HepG2 (cell line): ENCODE results near the gene PSMB3. TPM values are rescaled to one million over a fixed set of nuclear protein-coding genes. Genes with fewer than 3 reads are reported as not detected.
A peak's percentile ranks its signal among the peaks of the same experiment; 100 is the strongest.

Experiments
- GLMP ChIP-seq: sonication (generic); formaldehyde crosslinking; IDR thresholded peaks from 2 replicates; pipeline ENCODE4 v1.9.0; 2021; ENCODE audit warnings: missing genetic modification reagents, mild to moderate bottlenecking, borderline replicate concordance
- HDAC6 ChIP-seq: fragments of 200-600 bp; sonication (generic); IDR thresholded peaks from 2 replicates; pipeline ENCODE4 v1.7.0; 2017; ENCODE audit warnings: mild to moderate bottlenecking, antibody characterized with exemption, low read length, low read depth
- IKZF5 ChIP-seq: IDR thresholded peaks from 2 replicates; pipeline ENCODE4 v1.6.1; 2018; ENCODE audit warnings: missing genetic modification reagents, mild to moderate bottlenecking, missing compliant biosample characterization
- MLLT10 ChIP-seq: sonication (generic); formaldehyde crosslinking; IDR thresholded peaks from 2 replicates; pipeline ENCODE4 v1.4.0; 2020; ENCODE audit warnings: missing genetic modification reagents
- NFKB2 ChIP-seq: sonication (generic); formaldehyde crosslinking; IDR thresholded peaks from 2 replicates; pipeline ENCODE4 v1.4.0; 2020; ENCODE audit warnings: missing genetic modification reagents, borderline replicate concordance
- NFYC ChIP-seq: IDR thresholded peaks from 2 replicates; pipeline ENCODE4 v1.6.1; 2016; ENCODE audit warnings: missing genetic modification reagents, missing compliant biosample characterization
- NPAS2 ChIP-seq: sonication (generic); formaldehyde crosslinking; IDR thresholded peaks from 2 replicates; pipeline ENCODE4 v1.8.0; 2022; ENCODE audit warnings: mild to moderate bottlenecking, missing genetic modification reagents, borderline replicate concordance
- NR2F6 ChIP-seq, 2 experiments: IDR thresholded peaks; 2 replicates each; pipeline ENCODE4 v1.6.1; 2016; ENCODE audit warnings: antibody characterized with exemption in 1 of 2, mild to moderate bottlenecking in 1 of 2
- POLR2AphosphoS2 ChIP-seq: IDR thresholded peaks from 2 replicates; pipeline ENCODE4 v1.6.1; 2011; ENCODE audit warnings: low read depth, low read length, improper control_type of control experiment
- POLR2AphosphoS5 ChIP-seq: IDR thresholded peaks from 2 replicates; pipeline ENCODE4 v1.6.1; 2012; ENCODE audit warnings: low read depth, low read length
- SP2 ChIP-seq: sonication (generic); formaldehyde crosslinking; IDR thresholded peaks from 2 replicates; pipeline ENCODE4 v1.5.1; 2020; ENCODE audit warnings: mild to moderate bottlenecking, missing genetic modification reagents
- XRCC5 ChIP-seq: fragments of 200-400 bp; formaldehyde crosslinking; optimal IDR thresholded peaks from 2 replicates; pipeline ENCODE3; 2017; ENCODE audit warnings: mild to moderate bottlenecking, low read length
- ZBTB21 ChIP-seq: sonication (generic); formaldehyde crosslinking; IDR thresholded peaks from 2 replicates; pipeline ENCODE4 v1.4.0; 2020; ENCODE audit warnings: missing genetic modification reagents
- ZBTB44 ChIP-seq: sonication (generic); formaldehyde crosslinking; IDR thresholded peaks from 2 replicates; pipeline ENCODE4 v1.4.0; 2020; ENCODE audit warnings: missing genetic modification reagents
- ZNF20 ChIP-seq: sonication (generic); formaldehyde crosslinking; IDR thresholded peaks from 2 replicates; pipeline ENCODE4 v1.4.0; 2020; ENCODE audit warnings: mild to moderate bottlenecking, moderate library complexity, missing genetic modification reagents
- ZNF205 ChIP-seq: IDR thresholded peaks from 2 replicates; pipeline ENCODE4 v1.6.1; 2018; ENCODE audit warnings: missing biosample characterization, missing genetic modification reagents
- ZNF276 ChIP-seq: sonication (generic); formaldehyde crosslinking; IDR thresholded peaks from 2 replicates; pipeline ENCODE4 v1.4.0; 2020; ENCODE audit warnings: mild to moderate bottlenecking, low read depth, missing genetic modification reagents
- ZNF282 ChIP-seq: fragments of 450-650 bp; IDR thresholded peaks from 2 replicates; pipeline ENCODE4 v1.6.1; 2018; ENCODE audit not compliant: partially characterized antibody
- ZNF317 ChIP-seq: sonication (generic); formaldehyde crosslinking; IDR thresholded peaks from 2 replicates; pipeline ENCODE4 v1.5.0; 2020; ENCODE audit warnings: mild to moderate bottlenecking, missing genetic modification reagents
- ZNF326 ChIP-seq: sonication (generic); formaldehyde crosslinking; IDR thresholded peaks from 2 replicates; pipeline ENCODE4 v1.4.0; 2020; ENCODE audit warnings: missing genetic modification reagents, borderline replicate concordance
- ZNF530 ChIP-seq: sonication (generic); formaldehyde crosslinking; IDR thresholded peaks from 2 replicates; pipeline ENCODE4 v1.5.0; 2020; ENCODE audit warnings: low read depth, mild to moderate bottlenecking, missing genetic modification reagents
- ZNF782 ChIP-seq: sonication (generic); formaldehyde crosslinking; IDR thresholded peaks from 2 replicates; pipeline ENCODE4 v1.4.0; 2020; ENCODE audit warnings: missing genetic modification reagents, mild to moderate bottlenecking, borderline replicate concordance
- polyA plus RNA-seq, 8 experiments: library from polyadenylated mRNA; depleted of rRNA in 3 of 8; stranded (reverse) in 7 of 8; unstranded in 1 of 8; fragments of >200 nt; fragmentation: Illumina TruSeq in 4 of 8; extraction: Trizol in 4 of 8; gene quantifications; 2 replicates each; pipeline versions ENCODE4 v1.2.1 to v1.2.3, GENCODE V29; 2011 to 2016; ENCODE audit warnings: low read depth in 4 of 8, missing spikeins in 1 of 8, mixed read lengths in 1 of 8; ENCODE audit not compliant: insufficient read depth in 1 of 8
- total RNA-seq, 5 experiments: library from RNA; depleted of rRNA; stranded (reverse); fragments of >200 nt; fragmentation: Illumina TruSeq; extraction: Trizol; gene quantifications; 2 replicates each; pipeline ENCODE4 v1.2.3, GENCODE V29; 2016; ENCODE audit warnings: low read depth in 1 of 5
- TF ChIP-seq, protein P1 (sequence below): sonication (generic); formaldehyde crosslinking; IDR thresholded peaks from 2 replicates; pipeline ENCODE4 v1.4.0; 2020; ENCODE audit warnings: missing genetic modification reagents, borderline replicate concordance

PSMB3 gene
- total and polyA plus RNA-seq, 2 of the 13 experiments (the other 11 are each of a cell fraction or from before 2014, with no cell fraction given), result 366 to 517 TPM

- peak; percentile 22; the same call in 1 of the 2 replicates for TF ChIP-seq ZNF276 (CRISPR knock-in tag)
- TF ChIP-seq ZNF326 (CRISPR knock-in tag), result no peak
- TF ChIP-seq ZNF205 (CRISPR knock-in tag), result no peak
- TF ChIP-seq POLR2AphosphoS5, result no peak
- peak; percentile 15; the same call in 1 of the 2 replicates for TF ChIP-seq NFKB2 (CRISPR knock-in tag)
- no peak for TF ChIP-seq SP2
- TF ChIP-seq NR2F6 (IDR thresholded peaks at IDR 0.05), result no peak
- peak; percentile 62; the same call in 1 of the 2 replicates for TF ChIP-seq NR2F6 (CRISPR knock-in tag; IDR thresholded peaks at IDR 0.05)
- TF ChIP-seq HDAC6, result no peak
- TF ChIP-seq ZNF530 (CRISPR knock-in tag), result no peak
- no peak for TF ChIP-seq MLLT10 (CRISPR knock-in tag)
- TF ChIP-seq, protein P1, sequence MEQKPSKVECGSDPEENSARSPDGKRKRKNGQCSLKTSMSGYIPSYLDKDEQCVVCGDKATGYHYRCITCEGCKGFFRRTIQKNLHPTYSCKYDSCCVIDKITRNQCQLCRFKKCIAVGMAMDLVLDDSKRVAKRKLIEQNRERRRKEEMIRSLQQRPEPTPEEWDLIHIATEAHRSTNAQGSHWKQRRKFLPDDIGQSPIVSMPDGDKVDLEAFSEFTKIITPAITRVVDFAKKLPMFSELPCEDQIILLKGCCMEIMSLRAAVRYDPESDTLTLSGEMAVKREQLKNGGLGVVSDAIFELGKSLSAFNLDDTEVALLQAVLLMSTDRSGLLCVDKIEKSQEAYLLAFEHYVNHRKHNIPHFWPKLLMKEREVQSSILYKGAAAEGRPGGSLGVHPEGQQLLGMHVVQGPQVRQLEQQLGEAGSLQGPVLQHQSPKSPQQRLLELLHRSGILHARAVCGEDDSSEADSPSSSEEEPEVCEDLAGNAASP (CRISPR knock-in tag), result peak; percentile 74; the same call in 1 of the 2 replicates
- TF ChIP-seq IKZF5 (CRISPR knock-in tag), result peak; percentile 77; the same call in 1 of the 2 replicates
- no peak for TF ChIP-seq POLR2AphosphoS2
- no peak for TF ChIP-seq GLMP (CRISPR knock-in tag)
- no peak; the same call in 1 of the 2 replicates for TF ChIP-seq ZNF20 (CRISPR knock-in tag)
- no peak for TF ChIP-seq NPAS2
- TF ChIP-seq XRCC5, result peak; percentile 89
- no peak for TF ChIP-seq ZNF282
- peak; percentile 44 for TF ChIP-seq ZNF782 (CRISPR knock-in tag)
- 0 out of 2 replicates have a peak, but pooled peaks have one; percentile 57 for TF ChIP-seq ZNF317
- TF ChIP-seq ZBTB21 (CRISPR knock-in tag), result no peak
- peak; percentile 45; the same call in 1 of the 2 replicates for TF ChIP-seq NFYC (CRISPR knock-in tag)
- TF ChIP-seq ZBTB44 (CRISPR knock-in tag), result 0 out of 2 replicates have a peak, but pooled peaks have one; percentile 5
These were observed 683 bp upstream of the PSMB3 start (continued) for GRCh38 chr17:38751808-38752307.
